Vagina (tissue), 2 donors: Measurements from ENCODE around the gene PAX8. TPM values are rescaled to one million over a fixed set of nuclear protein-coding genes. Genes with fewer than 3 reads are reported as not detected.

Experiments
- DNase-seq, 2 donors: peaks; one replicate each; pipeline ENCODE4 v3.0.0-alpha.2; 2017; ENCODE audit errors: extremely low spot score in 2 of 2
- H3K27ac ChIP-seq: fragments of 200-600 bp; sonication (generic); one replicate; pipeline ENCODE4 v1.5.1; 2019
- H3K27me3 ChIP-seq: fragments of 200-600 bp; sonication (generic); one replicate; pipeline ENCODE4 v1.5.1; 2019
- H3K36me3 ChIP-seq, 2 donors: fragments of 200-600 bp; sonication (generic); one replicate each; pipeline ENCODE4 v1.5.1; 2017 to 2019
- H3K4me1 ChIP-seq: fragments of 200-600 bp; sonication (generic); one replicate; pipeline ENCODE4 v1.5.1; 2019
- H3K4me3 ChIP-seq, 2 donors: fragments of 200-600 bp; sonication (generic); 1 replicate in 1 of 2; 2 replicates in 1 of 2; pipeline ENCODE4 v1.5.1; 2016 to 2019
- H3K9me3 ChIP-seq: fragments of 200-600 bp; sonication (generic); one replicate; pipeline ENCODE4 v1.5.1; 2019
- CTCF ChIP-seq, 3 experiments: fragments of 450-650 bp in 2 of 3; fragments of 200-600 bp in 1 of 3; sonication (generic) in 1 of 3; IDR thresholded peaks; one replicate each; pipeline ENCODE4 v1.5.1; 2017 to 2019; ENCODE audit warnings: antibody characterized with exemption in 3 of 3, mild to moderate bottlenecking in 2 of 3, moderate library complexity in 2 of 3
- POLR2A ChIP-seq, 2 donors: fragments of 450-650 bp; IDR thresholded peaks; one replicate each; pipeline ENCODE4 v1.6.1; 2017; ENCODE audit warnings: antibody characterized with exemption in 2 of 2, mild to moderate bottlenecking in 2 of 2, moderate library complexity in 2 of 2
- POLR2AphosphoS5 ChIP-seq, 2 donors: sonication (generic); formaldehyde crosslinking; IDR thresholded peaks; one replicate each; pipeline ENCODE4 v1.9.0; 2017; ENCODE audit warnings: antibody characterized with exemption in 2 of 2, mild to moderate bottlenecking in 2 of 2, low read depth in 1 of 2; ENCODE audit not compliant: insufficient read depth in 1 of 2
- intact Hi-C: fragments of 100-400 bp; cut with DNase I; formaldehyde crosslinking; loops from one replicate; pipeline ENCODE4 v1.15.1; 2023
- total RNA-seq: library from RNA; depleted of rRNA; stranded (reverse); fragments of >200 nt; gene quantifications from one replicate; pipeline ENCODE4 v1.2.3, GENCODE V29; 2016

PAX8 gene
- total RNA-seq, 1 donor from 2014 or later = 1.7 TPM

GRCh38 chr2:113171334-113172075 is 107.2 kb downstream of the PAX8 start:
- no peaks in the 10 kb centered on the region for H3K27me3 ChIP-seq
- H3K27ac ChIP-seq = no peak overlapping the region
- H3K4me1 ChIP-seq = no peaks in the 10 kb centered on the region
- no peaks in the 10 kb centered on the region for H3K36me3 ChIP-seq
- H3K4me3 ChIP-seq = no peak overlapping the region
- intact Hi-C loops = no loop called here
- no peaks in the 10 kb centered on the region for H3K9me3 ChIP-seq
- DNase-seq = no peak
- no peak for TF ChIP-seq CTCF (IDR thresholded peaks at IDR 0.05)
- TF ChIP-seq POLR2AphosphoS5 (IDR thresholded peaks at IDR 0.05; ENCODE audit: insufficient read depth in 1 of 2, low read depth in 1 of 2) = no peak
- TF ChIP-seq POLR2A (IDR thresholded peaks at IDR 0.05) = no peak

- DNase-seq = peak in 1 of 2 donors; percentile 42
- H3K4me1 ChIP-seq = no peaks in the 10 kb centered on the region
- H3K9me3 ChIP-seq = no peaks in the 10 kb centered on the region
- H3K4me3 ChIP-seq = no peak overlapping the region
- intact Hi-C loops = no loop called here
- TF ChIP-seq CTCF (IDR thresholded peaks at IDR 0.05) (no peak), POLR2A (IDR thresholded peaks at IDR 0.05) (no peak), POLR2AphosphoS5 (IDR thresholded peaks at IDR 0.05; ENCODE audit: insufficient read depth in 1 of 2, low read depth in 1 of 2) (no peak)
- H3K36me3 ChIP-seq = no peaks in the 10 kb centered on the region
- H3K27ac ChIP-seq = no peak overlapping the region
- no peaks in the 10 kb centered on the region for H3K27me3 ChIP-seq
These were observed 109.1 kb downstream of the PAX8 start for GRCh38 chr2:113169586-113169985.

- H3K9me3 ChIP-seq = no peaks in the 10 kb centered on the region
- no peaks in the 10 kb centered on the region for H3K4me1 ChIP-seq
- no peak overlapping the region for H3K27ac ChIP-seq
- TF ChIP-seq POLR2A (IDR thresholded peaks at IDR 0.05) (no peak), POLR2AphosphoS5 (IDR thresholded peaks at IDR 0.05; ENCODE audit: insufficient read depth in 1 of 2, low read depth in 1 of 2) (no peak), CTCF (IDR thresholded peaks at IDR 0.05) (no peak)
- intact Hi-C loops = no loop called here
- no peaks in the 10 kb centered on the region for H3K36me3 ChIP-seq
- peak in 1 of 2 donors; percentile 56 for DNase-seq
- no peak overlapping the region for H3K4me3 ChIP-seq
- H3K27me3 ChIP-seq = no peaks in the 10 kb centered on the region
These were observed 109.7 kb downstream of the PAX8 start for GRCh38 chr2:113169002-113169530.

GRCh38 chr2:113167962-113168340 is 110.8 kb downstream of the PAX8 start:
- Histone ChIP-seq H3K9me3 (no peaks in the 10 kb centered on the region), H3K36me3 (no peaks in the 10 kb centered on the region), H3K4me3 (no peak overlapping the region), H3K27ac (no peak overlapping the region), H3K27me3 (no peaks in the 10 kb centered on the region), H3K4me1 (no peaks in the 10 kb centered on the region)
- TF ChIP-seq CTCF (IDR thresholded peaks at IDR 0.05) = no peak
- no peak for TF ChIP-seq POLR2AphosphoS5 (IDR thresholded peaks at IDR 0.05; ENCODE audit: insufficient read depth in 1 of 2, low read depth in 1 of 2)
- no peak for TF ChIP-seq POLR2A (IDR thresholded peaks at IDR 0.05)
- intact Hi-C loops = no loop called here
- peak in 1 of 2 donors; percentile 44 for DNase-seq
